Measurements from ENCODE around the gene COL8A2.

DNA sequence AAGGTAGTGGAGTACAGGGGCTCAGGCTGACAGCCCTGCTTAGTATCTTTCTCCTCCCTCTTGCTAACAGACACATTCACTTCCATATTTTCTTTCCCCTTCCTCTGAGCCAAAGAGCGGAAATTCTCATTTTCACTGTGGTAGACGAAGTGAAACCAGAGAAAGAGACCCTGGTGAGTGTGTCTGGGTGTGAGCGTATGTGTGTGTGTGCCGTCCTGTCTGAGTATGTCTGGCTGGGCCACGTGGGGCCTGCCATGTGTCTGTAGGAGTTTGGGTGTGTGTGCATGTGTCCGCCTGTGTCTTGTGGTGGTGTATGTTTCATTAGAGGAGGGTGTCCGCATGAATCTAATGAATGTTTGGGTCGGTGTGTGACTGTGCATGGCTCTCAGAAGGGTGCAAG lies 1.7 kb downstream of the COL8A2 start:
- TF ChIP-seq, protein P1, sequence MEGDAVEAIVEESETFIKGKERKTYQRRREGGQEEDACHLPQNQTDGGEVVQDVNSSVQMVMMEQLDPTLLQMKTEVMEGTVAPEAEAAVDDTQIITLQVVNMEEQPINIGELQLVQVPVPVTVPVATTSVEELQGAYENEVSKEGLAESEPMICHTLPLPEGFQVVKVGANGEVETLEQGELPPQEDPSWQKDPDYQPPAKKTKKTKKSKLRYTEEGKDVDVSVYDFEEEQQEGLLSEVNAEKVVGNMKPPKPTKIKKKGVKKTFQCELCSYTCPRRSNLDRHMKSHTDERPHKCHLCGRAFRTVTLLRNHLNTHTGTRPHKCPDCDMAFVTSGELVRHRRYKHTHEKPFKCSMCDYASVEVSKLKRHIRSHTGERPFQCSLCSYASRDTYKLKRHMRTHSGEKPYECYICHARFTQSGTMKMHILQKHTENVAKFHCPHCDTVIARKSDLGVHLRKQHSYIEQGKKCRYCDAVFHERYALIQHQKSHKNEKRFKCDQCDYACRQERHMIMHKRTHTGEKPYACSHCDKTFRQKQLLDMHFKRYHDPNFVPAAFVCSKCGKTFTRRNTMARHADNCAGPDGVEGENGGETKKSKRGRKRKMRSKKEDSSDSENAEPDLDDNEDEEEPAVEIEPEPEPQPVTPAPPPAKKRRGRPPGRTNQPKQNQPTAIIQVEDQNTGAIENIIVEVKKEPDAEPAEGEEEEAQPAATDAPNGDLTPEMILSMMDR (IDR thresholded peaks at IDR 0.05; ENCODE audit: insufficient read depth, low read length, poor library complexity, severe bottlenecking): no peak
- no peak for TF ChIP-seq EZH2phosphoT487 (conservative IDR thresholded peaks at IDR 0.05; ENCODE audit: low read length)
